Gastroesophageal sphincter (tissue), 3 donors: ENCODE data around the gene LMX1B.

Source experiments
- CTCF ChIP-seq, 4 experiments: fragments of 200-600 bp in 2 of 4; fragments of 450-650 bp in 2 of 4; sonication (generic) in 1 of 4; IDR thresholded peaks; one replicate each; pipeline ENCODE4 v1.5.1; 2017 to 2019; ENCODE audit warnings: antibody characterized with exemption in 4 of 4, mild to moderate bottlenecking in 2 of 4, moderate library complexity in 2 of 4
- EP300 ChIP-seq: sonication (generic); formaldehyde crosslinking; IDR thresholded peaks from one replicate; pipeline ENCODE4 v1.6.1; 2017; ENCODE audit warnings: antibody characterized with exemption, mild to moderate bottlenecking
- POLR2A ChIP-seq, 2 donors: fragments of 450-650 bp; IDR thresholded peaks; one replicate each; pipeline ENCODE4 v1.6.1; 2017; ENCODE audit warnings: antibody characterized with exemption in 2 of 2, mild to moderate bottlenecking in 2 of 2, moderate library complexity in 1 of 2

GRCh38 chr9:126684345-126684744, 70.6 kb downstream of the LMX1B start:
- TF ChIP-seq EP300 = no peak
- TF ChIP-seq CTCF (IDR thresholded peaks at IDR 0.05) = no peak
- no peak for TF ChIP-seq POLR2A (IDR thresholded peaks at IDR 0.05)
